ENCODE measurements around the gene ASPHD2.

The ASPHD2 gene

GRCh38 chr22:26428515-26429457 is at the start of gene ASPHD2:
ASPHD2 (plus strand) TSS chr22:26429260; CDS start chr22:26433616, 4,356 bp downstream.
- no peak for TF ChIP-seq CTCF (IDR thresholded peaks at IDR 0.05; ENCODE audit: insufficient read depth, low read depth, low read length, missing control alignments)
- DNase-seq (ENCODE audit: low read depth) = peak; percentile 95

GRCh38 chr22:26380072-26380830 is 48.8 kb upstream of the ASPHD2 start:
- no peak for TF ChIP-seq CTCF (IDR thresholded peaks at IDR 0.05; ENCODE audit: insufficient read depth, low read depth, low read length, missing control alignments)

More at GRCh38 chr22:26428515-26429457, at the start of gene ASPHD2:
- peak within 1 kb of the TSS; percentile 77 for H3K4me3 ChIP-seq (ENCODE audit: low read depth, low read length)

DNA sequence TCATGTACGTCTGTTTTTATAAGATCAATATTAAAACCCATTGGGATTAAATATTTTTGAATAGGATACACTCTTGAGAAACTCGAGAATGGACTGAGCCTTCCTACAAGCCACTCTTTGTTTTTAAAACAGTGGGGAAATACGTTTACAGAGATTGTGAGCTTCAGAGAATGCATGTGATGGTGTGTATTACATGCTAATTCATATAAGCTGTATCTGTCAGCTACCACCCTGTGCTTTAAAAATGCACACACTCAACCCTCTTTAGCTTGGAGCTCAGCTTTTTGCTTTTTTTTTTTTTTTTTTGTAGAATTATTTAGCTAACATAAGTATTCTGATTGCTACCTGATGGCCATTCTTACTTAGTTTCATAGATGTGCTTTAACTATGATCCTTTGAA is 46.3 kb upstream of the ASPHD2 start:
- no peak for DNase-seq (ENCODE audit: low read depth)
- no peak overlapping the region for H3K4me3 ChIP-seq (ENCODE audit: low read depth, low read length)
- TF ChIP-seq CTCF (IDR thresholded peaks at IDR 0.05; ENCODE audit: insufficient read depth, low read depth, low read length, missing control alignments) = no peak

More at GRCh38 chr22:26380072-26380830, 48.8 kb upstream of the ASPHD2 start:
- no peak for DNase-seq (ENCODE audit: low read depth)
- no peak overlapping the region for H3K4me3 ChIP-seq (ENCODE audit: low read depth, low read length)

DNA sequence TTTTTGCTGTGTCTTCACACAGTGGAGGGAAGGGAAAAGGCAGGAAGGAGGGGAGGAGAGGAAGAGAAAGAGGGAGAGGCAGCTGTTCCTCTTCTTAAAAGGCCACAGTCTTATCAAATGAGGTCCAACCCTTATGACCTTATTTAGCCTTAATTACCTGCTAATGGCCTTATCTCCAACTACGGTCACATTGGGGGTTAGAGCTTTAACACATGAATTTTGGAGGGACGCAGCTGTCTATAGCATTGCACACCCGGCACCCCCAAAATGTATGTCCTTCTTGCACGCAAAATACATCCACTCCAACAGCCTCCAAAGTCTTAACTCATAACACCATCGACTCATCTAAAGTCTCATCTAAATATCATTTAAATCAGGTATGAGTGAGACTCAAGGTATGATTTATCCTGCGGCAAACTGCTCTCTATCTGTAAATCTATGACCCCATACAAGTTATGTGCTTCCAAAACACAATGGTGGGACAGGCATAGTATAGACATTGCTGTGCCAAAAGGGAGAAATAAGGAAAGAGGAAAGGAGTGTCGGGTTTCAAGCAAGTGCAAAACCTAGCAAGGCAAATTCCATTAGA is 45.0 kb upstream of the ASPHD2 start:
- no peak overlapping the region for H3K4me3 ChIP-seq (ENCODE audit: low read depth, low read length)
- no peak for DNase-seq (ENCODE audit: low read depth)
- TF ChIP-seq CTCF (IDR thresholded peaks at IDR 0.05; ENCODE audit: insufficient read depth, low read depth, low read length, missing control alignments) = no peak

- no peak overlapping the region for H3K4me3 ChIP-seq (ENCODE audit: low read depth, low read length)
- no peak for DNase-seq (ENCODE audit: low read depth)
- no peak for TF ChIP-seq CTCF (IDR thresholded peaks at IDR 0.05; ENCODE audit: insufficient read depth, low read depth, low read length, missing control alignments)
Observed at GRCh38 chr22:26385164-26385563, 43.9 kb upstream of the ASPHD2 start.

DNA sequence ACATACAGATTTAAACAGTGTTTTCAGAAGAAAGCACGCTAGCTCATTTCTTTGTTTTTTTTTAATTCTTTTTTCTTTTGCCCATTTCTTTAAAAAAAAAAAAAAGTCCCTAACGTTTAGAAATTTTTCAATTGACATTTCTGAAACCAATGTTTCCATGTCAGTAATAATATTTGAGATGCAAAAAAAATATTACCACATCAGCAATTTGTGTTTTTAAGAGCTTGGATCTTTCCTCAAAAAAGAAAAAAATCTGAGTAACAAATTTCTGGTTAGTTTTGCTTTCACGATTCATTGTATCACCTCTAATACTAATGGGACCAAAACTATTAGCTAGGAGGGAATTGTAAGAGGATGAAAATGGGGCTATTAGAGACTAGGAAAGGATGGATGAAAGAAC is 39.9 kb upstream of the ASPHD2 start:
- TF ChIP-seq CTCF (IDR thresholded peaks at IDR 0.05; ENCODE audit: insufficient read depth, low read depth, low read length, missing control alignments) = no peak
- H3K4me3 ChIP-seq (ENCODE audit: low read depth, low read length) = no peak overlapping the region
- DNase-seq (ENCODE audit: low read depth) = no peak

All from GM12865 (cell line).